HEK293T (cell line): Measurements from ENCODE around the gene NDRG4.

ENCODE experiments used
- CTBP1 ChIP-seq: fragments of 450-650 bp; IDR thresholded peaks from 2 replicates; pipeline ENCODE4 v1.6.1; 2016; ENCODE audit warnings: borderline replicate concordance
- ELF4 ChIP-seq: fragments of 450-650 bp; IDR thresholded peaks from 2 replicates; pipeline ENCODE4 v1.6.1; 2017; ENCODE audit warnings: antibody characterized with exemption
- FOXA1 ChIP-seq: fragments of 450-650 bp; IDR thresholded peaks from 2 replicates; pipeline ENCODE4 v1.6.1; 2016; ENCODE audit warnings: mild to moderate bottlenecking
- HDGF ChIP-seq: fragments of 450-650 bp; IDR thresholded peaks from 2 replicates; pipeline ENCODE4 v1.6.1; 2017; ENCODE audit warnings: antibody characterized with exemption, borderline replicate concordance
- SP1 ChIP-seq: fragments of 450-650 bp; IDR thresholded peaks from 2 replicates; pipeline ENCODE4 v1.6.1; 2017
- TARDBP ChIP-seq: fragments of 450-650 bp; IDR thresholded peaks from 2 replicates; pipeline ENCODE4 v1.6.1; 2016
- TF ChIP-seq, protein P1 (sequence below): fragments of 450-650 bp; IDR thresholded peaks from 2 replicates; pipeline ENCODE4 v1.6.1; 2016

DNA sequence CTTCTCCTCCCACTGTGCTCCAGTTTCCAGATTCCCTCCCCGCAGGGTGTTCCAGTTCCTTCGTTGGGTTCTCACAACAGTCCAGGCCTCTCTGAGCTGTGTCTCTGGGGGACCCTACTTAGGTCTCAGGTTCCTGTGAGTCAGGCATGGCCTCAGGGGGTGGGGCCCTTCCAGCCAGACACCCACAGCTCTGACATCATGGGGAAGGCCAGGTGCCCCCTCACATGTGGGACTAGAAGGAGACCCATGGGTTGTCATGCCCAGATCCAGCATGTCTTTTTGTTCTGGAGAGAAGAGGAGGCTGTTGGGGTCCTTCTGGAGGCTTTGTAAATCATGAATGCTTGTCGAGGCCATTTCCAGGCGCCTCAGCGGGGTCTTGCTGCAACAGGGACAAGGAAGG lies 32.0 kb upstream of the NDRG4 start:
- TF ChIP-seq HDGF = no peak
- TF ChIP-seq TARDBP = no peak
- no peak for TF ChIP-seq CTBP1
- TF ChIP-seq FOXA1 = no peak
- TF ChIP-seq ELF4 = no peak
- TF ChIP-seq, protein P1, sequence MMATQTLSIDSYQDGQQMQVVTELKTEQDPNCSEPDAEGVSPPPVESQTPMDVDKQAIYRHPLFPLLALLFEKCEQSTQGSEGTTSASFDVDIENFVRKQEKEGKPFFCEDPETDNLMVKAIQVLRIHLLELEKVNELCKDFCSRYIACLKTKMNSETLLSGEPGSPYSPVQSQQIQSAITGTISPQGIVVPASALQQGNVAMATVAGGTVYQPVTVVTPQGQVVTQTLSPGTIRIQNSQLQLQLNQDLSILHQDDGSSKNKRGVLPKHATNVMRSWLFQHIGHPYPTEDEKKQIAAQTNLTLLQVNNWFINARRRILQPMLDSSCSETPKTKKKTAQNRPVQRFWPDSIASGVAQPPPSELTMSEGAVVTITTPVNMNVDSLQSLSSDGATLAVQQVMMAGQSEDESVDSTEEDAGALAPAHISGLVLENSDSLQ = no peak
- no peak for TF ChIP-seq SP1
